PFSK-1 (cell line): ENCODE data around the gene SLC5A1.

Source experiments
- POLR2AphosphoS5 ChIP-seq: IDR thresholded peaks from 2 replicates; pipeline ENCODE4 v1.6.1; 2012; ENCODE audit warnings: low read depth, mild to moderate bottlenecking, control low read depth, low read length, moderate library complexity
- REST ChIP-seq, 2 experiments: IDR thresholded peaks; 2 replicates each; pipeline versions ENCODE4 v1.6.1 to v1.8.0; 2011 to 2012; ENCODE audit warnings: low read depth in 2 of 2, low read length in 2 of 2, control low read depth in 1 of 2, inconsistent platforms in 1 of 2, mild to moderate bottlenecking in 1 of 2, moderate library complexity in 1 of 2; ENCODE audit not compliant: insufficient read depth in 1 of 2

GRCh38 chr22:31995046-31995445 lies 48.0 kb upstream of the SLC5A1 start:
- TF ChIP-seq REST (IDR thresholded peaks at IDR 0.05; ENCODE audit: insufficient read depth in 1 of 2, low read depth in 2 of 2, low read length in 2 of 2) (no peak), POLR2AphosphoS5 (no peak)
